Posterior vena cava (tissue), 2 donors: ENCODE measurements around the gene REV3L. TPM values are rescaled to one million over a fixed set of nuclear protein-coding genes. Genes with fewer than 3 reads are reported as not detected.
"Not testable (repeated sequence)": the region's sequence is repeated elsewhere in the genome, so short reads cannot be mapped to it uniquely, and the experiment has no call there.

Experiments used
- DNase-seq: peaks from one replicate; pipeline ENCODE4 v3.0.0-alpha.2; 2020; ENCODE audit warnings: low spot score
- intact Hi-C, 2 donors: fragments of 100-400 bp; cut with DNase I; formaldehyde crosslinking; loops; one replicate each; pipeline versions ENCODE4 v1.14.1 to v1.14.2; 2022 to 2023
- total RNA-seq, 2 donors: library from RNA; stranded (reverse); fragmentation: NEBNext Ultra II Directional; extraction: Animal tissue kit (Norgen Biotek cat#: 25700); gene quantifications; one replicate each; pipeline ENCODE4 v1.2.1, GENCODE V29; 2021
- donor health status: DM: yes; HTN: yes; CAD: no.
- donor health status: DM: yes; HTN: yes; CAD: no.

The REV3L gene
- total RNA-seq, 2 donors from 2014 or later: 63.3 to 70.7 TPM

GRCh38 chr6:111499269-111499793 lies 16.3 kb upstream of the REV3L start:
- no peak for DNase-seq
- intact Hi-C loops: no loop called here

- intact Hi-C loops: no loop called here
Measured at GRCh38 chr6:111494951-111495635, 12.1 kb upstream of the REV3L start.

GRCh38 chr6:111492499-111492898 lies 9.5 kb upstream of the REV3L start:
- intact Hi-C loops: no loop called here
- no peak for DNase-seq

More at GRCh38 chr6:111494951-111495635, 12.1 kb upstream of the REV3L start:
- DNase-seq: no peak

GRCh38 chr6:111490067-111490466 lies 7.0 kb upstream of the REV3L start:
- DNase-seq: no peak
- intact Hi-C loops: no loop called here

GRCh38 chr6:111487661-111488060 lies 4.6 kb upstream of the REV3L start:
- DNase-seq: no peak
- intact Hi-C loops: loop anchor here (10.0 kb wide), 1 partner anchor 77 kb away; no protein-coding TSS in a partner anchor

- DNase-seq: no peak
- intact Hi-C loops: loop anchor here (10.0 kb wide), 1 partner anchor 78 kb away; no protein-coding TSS in a partner anchor
Measured at GRCh38 chr6:111486921-111487320, 3.9 kb upstream of the REV3L start.

GRCh38 chr6:111486475-111486874 lies 3.5 kb upstream of the REV3L start:
- intact Hi-C loops: loop anchor here (10.0 kb wide), 1 partner anchor 78 kb away; no protein-coding TSS in a partner anchor

GRCh38 chr6:111485342-111485741 lies 2.3 kb upstream of the REV3L start:
- intact Hi-C loops: loop anchor here (10.0 kb wide), 1 partner anchor 79 kb away; no protein-coding TSS in a partner anchor

More at GRCh38 chr6:111486475-111486874, 3.5 kb upstream of the REV3L start:
- no peak for DNase-seq

GRCh38 chr6:111484633-111484930 lies 1.6 kb upstream of the REV3L start:
- DNase-seq: no peak
- intact Hi-C loops: loop anchor here (10.0 kb wide), 1 partner anchor 80 kb away; no protein-coding TSS in a partner anchor

More at GRCh38 chr6:111485342-111485741, 2.3 kb upstream of the REV3L start:
- DNase-seq: no peak

- intact Hi-C loops: loop anchor here (2.0 to 10.0 kb wide), 2 partner anchors 81 to 119 kb away; no protein-coding TSS in a partner anchor
- peak; percentile 98 for DNase-seq
Measured at GRCh38 chr6:111483736-111484632, 966 bp upstream of the REV3L start.

- intact Hi-C loops: loop anchor here (2.0 to 10.0 kb wide), 2 partner anchors 82 to 120 kb away; no protein-coding TSS in a partner anchor
- DNase-seq: peak; percentile 84
Measured at GRCh38 chr6:111482188-111482958, 645 bp downstream of the REV3L start.

GRCh38 chr6:111481836-111482187 lies 1.2 kb downstream of the REV3L start:
- intact Hi-C loops: loop anchor here (2.0 to 10.0 kb wide), 2 partner anchors 83 to 121 kb away; no protein-coding TSS in a partner anchor
- no peak for DNase-seq

GRCh38 chr6:111480988-111481822 lies 1.8 kb downstream of the REV3L start:
- DNase-seq: no peak
- intact Hi-C loops: loop anchor here (10.0 kb wide), 1 partner anchor 84 kb away; no protein-coding TSS in a partner anchor

- no peak for DNase-seq
- intact Hi-C loops: no loop called here
Measured at GRCh38 chr6:111478749-111479148, 4.3 kb downstream of the REV3L start.

GRCh38 chr6:111478064-111478476 lies 4.9 kb downstream of the REV3L start:
- intact Hi-C loops: no loop called here
- no peak for DNase-seq

GRCh38 chr6:111477481-111477938 lies 5.5 kb downstream of the REV3L start:
- no peak for DNase-seq
- intact Hi-C loops: no loop called here

- intact Hi-C loops, DNase-seq: not testable (repeated sequence)
Measured at GRCh38 chr6:111476061-111476460, 7.0 kb downstream of the REV3L start.

- intact Hi-C loops: no loop called here
- no peak for DNase-seq
Measured at GRCh38 chr6:111474771-111475170, 8.2 kb downstream of the REV3L start.
